ENCODE results near the gene UBXN4.

DNA sequence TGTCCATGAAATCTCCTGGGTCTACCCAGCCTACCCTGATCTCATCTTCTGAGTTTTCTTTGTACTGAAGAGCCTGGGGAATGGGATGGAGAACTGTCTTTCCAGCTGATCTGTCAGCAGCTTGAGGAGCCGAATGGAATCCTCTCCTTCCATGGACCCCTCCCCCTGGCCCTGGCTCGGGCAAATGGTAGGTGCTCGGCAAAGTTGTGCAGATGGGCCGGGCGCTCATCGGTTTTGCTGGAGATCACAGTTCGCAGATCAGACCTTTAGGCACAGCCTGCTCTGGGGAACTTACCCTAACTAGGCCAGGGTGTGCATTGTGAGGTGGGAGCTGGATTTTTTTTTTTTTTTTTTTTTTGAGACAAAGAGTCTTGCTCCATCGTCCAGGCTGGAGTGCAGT lies 55.0 kb downstream of the UBXN4 start:
- TF ChIP-seq, protein P1, sequence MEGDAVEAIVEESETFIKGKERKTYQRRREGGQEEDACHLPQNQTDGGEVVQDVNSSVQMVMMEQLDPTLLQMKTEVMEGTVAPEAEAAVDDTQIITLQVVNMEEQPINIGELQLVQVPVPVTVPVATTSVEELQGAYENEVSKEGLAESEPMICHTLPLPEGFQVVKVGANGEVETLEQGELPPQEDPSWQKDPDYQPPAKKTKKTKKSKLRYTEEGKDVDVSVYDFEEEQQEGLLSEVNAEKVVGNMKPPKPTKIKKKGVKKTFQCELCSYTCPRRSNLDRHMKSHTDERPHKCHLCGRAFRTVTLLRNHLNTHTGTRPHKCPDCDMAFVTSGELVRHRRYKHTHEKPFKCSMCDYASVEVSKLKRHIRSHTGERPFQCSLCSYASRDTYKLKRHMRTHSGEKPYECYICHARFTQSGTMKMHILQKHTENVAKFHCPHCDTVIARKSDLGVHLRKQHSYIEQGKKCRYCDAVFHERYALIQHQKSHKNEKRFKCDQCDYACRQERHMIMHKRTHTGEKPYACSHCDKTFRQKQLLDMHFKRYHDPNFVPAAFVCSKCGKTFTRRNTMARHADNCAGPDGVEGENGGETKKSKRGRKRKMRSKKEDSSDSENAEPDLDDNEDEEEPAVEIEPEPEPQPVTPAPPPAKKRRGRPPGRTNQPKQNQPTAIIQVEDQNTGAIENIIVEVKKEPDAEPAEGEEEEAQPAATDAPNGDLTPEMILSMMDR (IDR thresholded peaks at IDR 0.05) = no peak
- no peak for TF ChIP-seq POLR2A (IDR thresholded peaks at IDR 0.05)
